SW480 (cell line): Measurements from ENCODE around the gene PHF21B.
A peak's percentile ranks its signal among the peaks of the same experiment; 100 is the strongest.
"Not testable (repeated sequence)": the region's sequence is repeated elsewhere in the genome, so short reads cannot be mapped to it uniquely, and the experiment has no call there.

Experiments
- DNase-seq: peaks from one replicate; pipeline ENCODE4 v3.0.0-alpha.2; 2016; ENCODE audit warnings: low spot score

Gene PHF21B

GRCh38 chr22:44988671-44989070 lies 21.1 kb downstream of the PHF21B start:
- peak; percentile 22 for DNase-seq

GRCh38 chr22:44986926-44987325 lies 22.9 kb downstream of the PHF21B start:
- no peak for DNase-seq

GRCh38 chr22:44985906-44986527 lies 23.8 kb downstream of the PHF21B start:
- no peak for DNase-seq

- DNase-seq, result no peak
These were observed 25.8 kb downstream of the PHF21B start for GRCh38 chr22:44983878-44984482.

GRCh38 chr22:44982445-44982844 lies 27.4 kb downstream of the PHF21B start:
- DNase-seq, result no peak

- no peak for DNase-seq
These were observed 27.9 kb downstream of the PHF21B start for GRCh38 chr22:44981857-44982256.

- DNase-seq, result no peak
These were observed 30.7 kb downstream of the PHF21B start for GRCh38 chr22:44979154-44979553.

GRCh38 chr22:44975427-44976262 lies 34.2 kb downstream of the PHF21B start:
- peak; percentile 62 for DNase-seq

- no peak for DNase-seq
These were observed 35.4 kb downstream of the PHF21B start for GRCh38 chr22:44974454-44974853.

- DNase-seq, result no peak
These were observed 36.0 kb downstream of the PHF21B start for GRCh38 chr22:44973829-44974228.

- no peak for DNase-seq
These were observed 37.3 kb downstream of the PHF21B start for GRCh38 chr22:44972363-44973083.

- no peak for DNase-seq
These were observed 38.0 kb downstream of the PHF21B start for GRCh38 chr22:44971651-44972362.

- DNase-seq, result no peak
These were observed 39.5 kb downstream of the PHF21B start for GRCh38 chr22:44970291-44970690.

- no peak for DNase-seq
These were observed 40.0 kb downstream of the PHF21B start for GRCh38 chr22:44969817-44970216.

- no peak for DNase-seq
These were observed 41.1 kb downstream of the PHF21B start for GRCh38 chr22:44968736-44969135.

GRCh38 chr22:44965171-44965570 lies 44.6 kb downstream of the PHF21B start:
- no peak for DNase-seq

- DNase-seq, result no peak
These were observed 45.1 kb downstream of the PHF21B start for GRCh38 chr22:44964722-44965078.

GRCh38 chr22:44963832-44964721 lies 45.7 kb downstream of the PHF21B start:
- no peak for DNase-seq

GRCh38 chr22:44962741-44963454 lies 46.9 kb downstream of the PHF21B start:
- DNase-seq, result no peak

GRCh38 chr22:44961682-44962081 lies 48.1 kb downstream of the PHF21B start:
- DNase-seq, result not testable (repeated sequence)
